ENCODE measurements around the gene PRKCE. TPM values are rescaled to one million over a fixed set of nuclear protein-coding genes. Genes with fewer than 3 reads are reported as not detected.

The PRKCE gene
- total RNA-seq, 1 experiment from 2014 or later = 12.1 TPM

DNA sequence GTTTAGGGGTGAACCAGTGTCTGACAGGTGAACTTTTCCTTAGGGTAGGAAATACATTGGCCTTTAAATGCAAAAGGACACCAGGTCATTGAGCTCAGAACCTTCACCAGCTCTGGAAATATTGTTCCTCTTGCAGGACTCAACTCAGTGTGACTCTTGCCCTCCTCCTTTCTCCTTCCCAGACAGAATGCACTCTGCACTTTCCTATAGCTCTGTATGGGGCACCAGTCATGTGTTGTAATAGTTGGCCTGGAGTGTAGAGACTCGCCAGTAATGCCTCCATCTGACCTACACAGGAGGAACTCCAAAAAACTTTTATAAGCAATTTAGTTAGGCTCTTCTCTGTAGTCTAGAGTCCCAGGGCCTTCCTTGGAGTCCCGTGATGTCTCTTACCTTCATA, 397.2 kb downstream of the PRKCE start:
- no peak overlapping the region for H3K4me3 Mint-ChIP-seq (ENCODE audit: unreplicated experiment)
- ChIA-PET CTCF (interaction anchor here (0.7 to 7.9 kb wide), 4 partner anchors 14 to 603 kb away, joined by 4 to 50 read pairs (median 6); no protein-coding TSS in a partner anchor), POLR2A (no interaction called here)
- no peaks in the 10 kb centered on the region for H3K4me1 Mint-ChIP-seq (ENCODE audit: insufficient read depth, unreplicated experiment)
- intact Hi-C loops (cut with micrococcal nuclease) = no loop called here
- H3K27me3 Mint-ChIP-seq (ENCODE audit: insufficient read depth, unreplicated experiment) = no peaks in the 10 kb centered on the region
- TF ChIP-seq CTCF (IDR thresholded peaks at IDR 0.05; ENCODE audit: unreplicated experiment) = no peak
- no TSS peak for BruUV-seq (replicated peaks)
- no peak for DNase-seq (ENCODE audit: unreplicated experiment)
- H3K9me3 Mint-ChIP-seq (ENCODE audit: unreplicated experiment) = no peaks in the 10 kb centered on the region
- H3K36me3 Mint-ChIP-seq (ENCODE audit: insufficient read depth, unreplicated experiment) = peaks cover 14% of the 10 kb centered on the region
- H3K27ac Mint-ChIP-seq (ENCODE audit: low read depth, unreplicated experiment) = no peak overlapping the region

DNA sequence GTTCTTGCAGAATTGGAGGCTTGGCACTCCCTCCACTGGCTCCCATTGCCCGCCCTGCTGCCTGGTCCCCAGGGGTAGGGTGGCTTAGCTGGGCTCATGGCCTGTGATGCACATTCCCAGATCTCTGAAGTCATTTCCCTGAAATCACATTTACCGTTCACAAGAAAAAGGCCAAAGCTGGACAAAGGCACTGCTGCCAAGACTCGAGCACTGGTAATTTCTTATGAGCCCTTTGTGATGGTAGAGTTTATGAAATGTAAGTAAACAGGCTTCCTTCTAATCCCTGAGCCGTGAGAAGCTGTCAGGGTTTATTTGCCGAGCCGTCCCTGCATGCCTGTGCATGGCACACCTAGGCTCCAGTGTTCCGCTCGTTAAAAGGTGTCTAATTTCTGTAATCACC, 398.6 kb downstream of the PRKCE start:
- Mint-ChIP-seq H3K36me3 (ENCODE audit: insufficient read depth, unreplicated experiment) (peaks cover 14% of the 10 kb centered on the region), H3K4me3 (ENCODE audit: unreplicated experiment) (no peak overlapping the region), H3K4me1 (ENCODE audit: insufficient read depth, unreplicated experiment) (no peaks in the 10 kb centered on the region), H3K27me3 (ENCODE audit: insufficient read depth, unreplicated experiment) (no peaks in the 10 kb centered on the region), H3K27ac (ENCODE audit: low read depth, unreplicated experiment) (no peak overlapping the region), H3K9me3 (ENCODE audit: unreplicated experiment) (no peaks in the 10 kb centered on the region)
- DNase-seq (ENCODE audit: unreplicated experiment) = no peak
- no peak for TF ChIP-seq CTCF (IDR thresholded peaks at IDR 0.05; ENCODE audit: unreplicated experiment)
- intact Hi-C loops (cut with micrococcal nuclease) = no loop called here
- ChIA-PET CTCF (interaction anchor here (0.9 to 7.9 kb wide), 3 partner anchors 13 to 331 kb away, joined by 3 to 50 read pairs (median 7); no protein-coding TSS in a partner anchor), POLR2A (no interaction called here)
- no TSS peak for BruUV-seq (replicated peaks)

- Mint-ChIP-seq H3K27ac (ENCODE audit: low read depth, unreplicated experiment) (no peak overlapping the region), H3K4me3 (ENCODE audit: unreplicated experiment) (no peak overlapping the region), H3K27me3 (ENCODE audit: insufficient read depth, unreplicated experiment) (no peaks in the 10 kb centered on the region), H3K9me3 (ENCODE audit: unreplicated experiment) (no peaks in the 10 kb centered on the region), H3K4me1 (ENCODE audit: insufficient read depth, unreplicated experiment) (no peaks in the 10 kb centered on the region), H3K36me3 (ENCODE audit: insufficient read depth, unreplicated experiment) (peaks cover 13% of the 10 kb centered on the region)
- no peak for TF ChIP-seq CTCF (IDR thresholded peaks at IDR 0.05; ENCODE audit: unreplicated experiment)
- intact Hi-C loops (cut with micrococcal nuclease) = no loop called here
- no peak for DNase-seq (ENCODE audit: unreplicated experiment)
- no TSS peak for BruUV-seq (replicated peaks)
- ChIA-PET POLR2A (no interaction called here), CTCF (interaction anchor here (2.4 to 7.9 kb wide), 2 partner anchors 13 to 22 kb away, joined by 7 to 50 read pairs; no protein-coding TSS in a partner anchor)
Measured at GRCh38 chr2:46050489-46050888, 399.0 kb downstream of the PRKCE start.

DNA sequence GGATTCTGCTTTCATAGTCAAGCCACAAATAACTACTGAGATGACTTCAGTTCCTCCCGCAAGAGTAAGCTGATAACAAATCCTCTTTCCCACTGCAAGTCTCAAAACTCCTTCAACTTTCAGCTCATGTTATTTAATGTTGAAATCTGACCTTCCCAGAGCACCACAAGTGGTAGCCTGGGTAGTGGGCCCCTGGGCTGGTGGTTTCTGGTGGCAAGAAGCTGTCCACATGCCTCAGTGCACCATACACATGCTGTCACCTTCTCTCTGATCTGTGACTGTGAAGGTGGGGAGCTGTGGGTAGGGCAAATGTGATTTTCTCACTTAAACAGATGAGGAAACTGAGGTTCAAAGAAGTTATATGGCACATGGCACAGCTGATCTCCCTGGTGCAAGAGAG, 399.6 kb downstream of the PRKCE start:
- TF ChIP-seq CTCF (IDR thresholded peaks at IDR 0.05; ENCODE audit: unreplicated experiment) = no peak
- no peak for DNase-seq (ENCODE audit: unreplicated experiment)
- Mint-ChIP-seq H3K36me3 (ENCODE audit: insufficient read depth, unreplicated experiment) (peaks cover 9% of the 10 kb centered on the region), H3K4me3 (ENCODE audit: unreplicated experiment) (no peak overlapping the region), H3K27me3 (ENCODE audit: insufficient read depth, unreplicated experiment) (no peaks in the 10 kb centered on the region), H3K27ac (ENCODE audit: low read depth, unreplicated experiment) (no peak overlapping the region), H3K9me3 (ENCODE audit: unreplicated experiment) (no peaks in the 10 kb centered on the region), H3K4me1 (ENCODE audit: insufficient read depth, unreplicated experiment) (no peaks in the 10 kb centered on the region)
- ChIA-PET POLR2A (no interaction called here), CTCF (interaction anchor here (7.9 kb wide), 1 partner anchor 12 kb away, joined by 50 read pairs; no protein-coding TSS in a partner anchor)
- intact Hi-C loops (cut with micrococcal nuclease) = no loop called here
- no TSS peak for BruUV-seq (replicated peaks)

Data from MCF 10A (cell line).